SU-DHL-6 (cell line): Measurements from ENCODE around the gene CLP1.
A peak's percentile ranks its signal among the peaks of the same experiment; 100 is the strongest.

Source experiments
- H2AFZ ChIP-seq: fragments of 200-600 bp; sonication (generic); 2 replicates; pipeline ENCODE4 v1.6.1; 2014; ENCODE audit warnings: low read depth, mild to moderate bottlenecking, moderate library complexity, mixed read lengths, antibody characterized with exemption, low read length; ENCODE audit not compliant: severe bottlenecking
- H3F3A ChIP-seq: fragments of 200-600 bp; shearing (Covaris generic); 2 replicates; pipeline ENCODE4 v1.6.0; 2016; ENCODE audit warnings: antibody characterized with exemption, mild to moderate bottlenecking; ENCODE audit not compliant: insufficient read depth
- H3K27ac ChIP-seq: fragments of 200-600 bp; sonication (generic); 2 replicates; pipeline ENCODE4 v1.5.1; 2016; ENCODE audit warnings: low read depth, mild to moderate bottlenecking, low read length, moderate library complexity, mixed read lengths
- H3K27me3 ChIP-seq: fragments of 200-600 bp; sonication (generic), shearing (Covaris generic); 2 replicates; pipeline ENCODE4 v1.6.0; 2014; ENCODE audit warnings: mild to moderate bottlenecking, low read length
- H3K36me3 ChIP-seq: fragments of 200-600 bp; sonication (generic); 2 replicates; pipeline ENCODE4 v1.6.1; 2014; ENCODE audit warnings: mild to moderate bottlenecking, low read length, mixed read lengths
- H3K4me2 ChIP-seq: fragments of 300-600, 200-600 bp; shearing (Covaris generic), sonication (generic); 2 replicates; pipeline ENCODE4 v1.6.0; 2014; ENCODE audit warnings: low read length, low read depth, mild to moderate bottlenecking; ENCODE audit not compliant: poor library complexity, severe bottlenecking
- H3K4me3 ChIP-seq: fragments of 200-600 bp; sonication (generic); 2 replicates; pipeline ENCODE4 v1.5.1; 2014; ENCODE audit warnings: antibody characterized with exemption, low read length, mild to moderate bottlenecking, mixed read lengths; ENCODE audit not compliant: insufficient read depth, poor library complexity, severe bottlenecking
- H3K79me2 ChIP-seq: fragments of 200-600 bp; sonication (generic); 2 replicates; pipeline ENCODE4 v1.6.1; 2014; ENCODE audit warnings: mild to moderate bottlenecking, low read length, moderate library complexity; ENCODE audit not compliant: insufficient read depth
- H3K9ac ChIP-seq: fragments of 200-600 bp; sonication (generic); 2 replicates; pipeline ENCODE4 v1.7.0; 2014; ENCODE audit warnings: mild to moderate bottlenecking, low read length
- H3K9me2 ChIP-seq: fragments of 200-600 bp; sonication (generic); replicated peaks from 2 replicates; pipeline ENCODE4 v1.6.1; 2014; ENCODE audit warnings: low read length; ENCODE audit not compliant: insufficient read depth
- H3K9me3 ChIP-seq: fragments of 200-600 bp; sonication (generic); 2 replicates; pipeline ENCODE4 v1.6.1; 2014; ENCODE audit warnings: low read length, mixed read lengths; ENCODE audit not compliant: insufficient read depth
- H4K20me1 ChIP-seq: fragments of 200-600 bp; sonication (generic); 2 replicates; pipeline ENCODE4 v1.6.1; 2014; ENCODE audit warnings: low read depth, mild to moderate bottlenecking, antibody characterized with exemption, low read length, moderate library complexity, mixed read lengths
- CTCF ChIP-seq: fragments of 200-600 bp; sonication (generic); IDR thresholded peaks from one replicate; pipeline ENCODE4 v1.5.1; 2017; ENCODE audit warnings: antibody characterized with exemption, mild to moderate bottlenecking, low read length, moderate library complexity; ENCODE audit not compliant: insufficient read depth, poor library complexity, severe bottlenecking
- EZH2phosphoT487 ChIP-seq: fragments of 200-600 bp; sonication (generic), shearing (Covaris generic); conservative IDR thresholded peaks from 2 replicates; pipeline ENCODE4 v1.6.1; 2018; ENCODE audit warnings: mild to moderate bottlenecking, antibody characterized with exemption, low read length, moderate library complexity, mixed read lengths

CLP1 gene

GRCh38 chr11:57652662-57653061 lies 4.9 kb upstream of the CLP1 start:
- Histone ChIP-seq H3F3A (no peaks in the 10 kb centered on the region), H3K9ac (no peak overlapping the region), H2AFZ (no peak overlapping the region), H3K36me3 (no peaks in the 10 kb centered on the region), H3K4me2 (no peak overlapping the region), H3K27me3 (no peaks in the 10 kb centered on the region), H3K4me3 (no peak overlapping the region), H3K27ac (no peak overlapping the region), H3K9me3 (no peaks in the 10 kb centered on the region), H4K20me1 (no peaks in the 10 kb centered on the region), H3K79me2 (peaks cover under 1% of the 10 kb centered on the region), H3K9me2 (no peaks in the 10 kb centered on the region)
- TF ChIP-seq EZH2phosphoT487 (no peak), CTCF (no peak)

GRCh38 chr11:57653163-57653562 lies 4.4 kb upstream of the CLP1 start:
- Histone ChIP-seq H3K9me2 (no peaks in the 10 kb centered on the region), H3K36me3 (no peaks in the 10 kb centered on the region), H3K4me2 (no peak overlapping the region), H3K4me3 (no peak overlapping the region), H3K27ac (no peak overlapping the region), H3K79me2 (peaks cover 6% of the 10 kb centered on the region), H3K27me3 (no peaks in the 10 kb centered on the region), H3K9me3 (no peaks in the 10 kb centered on the region), H4K20me1 (no peaks in the 10 kb centered on the region), H2AFZ (no peak overlapping the region), H3K9ac (no peak overlapping the region), H3F3A (no peaks in the 10 kb centered on the region)
- TF ChIP-seq CTCF (no peak), EZH2phosphoT487 (no peak)

- Histone ChIP-seq H3F3A (no peaks in the 10 kb centered on the region), H3K36me3 (peaks cover 19% of the 10 kb centered on the region), H3K27ac (no peak overlapping the region), H3K9me2 (no peaks in the 10 kb centered on the region), H3K9me3 (no peaks in the 10 kb centered on the region), H3K9ac (peak overlapping the region; percentile 72), H2AFZ (peak overlapping the region; percentile 92), H3K27me3 (no peaks in the 10 kb centered on the region), H4K20me1 (no peaks in the 10 kb centered on the region), H3K79me2 (peaks cover 22% of the 10 kb centered on the region), H3K4me3 (peak overlapping the region; percentile 64), H3K4me2 (peak overlapping the region; percentile 82)
- no peak for TF ChIP-seq CTCF
- no peak for TF ChIP-seq EZH2phosphoT487
These were observed 723 bp upstream of the CLP1 start for GRCh38 chr11:57656885-57657193.

GRCh38 chr11:57658023-57658361 lies 430 bp downstream of the CLP1 start:
- Histone ChIP-seq H3K4me2 (peak overlapping the region; percentile 89), H3K9me2 (no peaks in the 10 kb centered on the region), H3K36me3 (peaks cover 19% of the 10 kb centered on the region), H3K27me3 (no peaks in the 10 kb centered on the region), H3F3A (peaks cover 8% of the 10 kb centered on the region), H3K9me3 (no peaks in the 10 kb centered on the region), H3K4me3 (peak overlapping the region; percentile 76), H3K79me2 (peaks cover 22% of the 10 kb centered on the region), H3K9ac (peak overlapping the region; percentile 72), H4K20me1 (no peaks in the 10 kb centered on the region), H2AFZ (no peak overlapping the region), H3K27ac (0 out of 2 replicates have a peak overlapping the region, but pooled peaks have one; percentile 3)
- no peak for TF ChIP-seq EZH2phosphoT487
- no peak for TF ChIP-seq CTCF
